Neutrophil (primary cell): ENCODE measurements around the gene LY6G6C.
A peak's percentile ranks its signal among the peaks of the same experiment; 100 is the strongest.

Experiments used
- H3K27ac ChIP-seq: fragments of 200-600 bp; sonication (generic); 2 replicates; pipeline ENCODE4 v1.5.1; 2016; ENCODE audit warnings: mild to moderate bottlenecking, moderate library complexity
- H3K27me3 ChIP-seq: fragments of 200-600 bp; sonication (generic); 2 replicates; pipeline ENCODE4 v1.6.0; 2016; ENCODE audit warnings: mild to moderate bottlenecking
- H3K36me3 ChIP-seq: fragments of 200-600 bp; sonication (generic); 2 replicates; pipeline ENCODE4 v1.5.1; 2017
- H3K4me1 ChIP-seq, 2 experiments: fragments of 200-600 bp in 1 of 2; sonication (generic) in 1 of 2; 1 replicate in 1 of 2; 2 replicates in 1 of 2; pipeline versions ENCODE4 v1.5.1 to v1.6.1; 2013 to 2016; ENCODE audit warnings: low read depth in 1 of 2, low read length in 1 of 2, mild to moderate bottlenecking in 1 of 2, moderate library complexity in 1 of 2; ENCODE audit not compliant: control insufficient read depth in 1 of 2, insufficient read depth in 1 of 2
- H3K4me3 ChIP-seq, 2 experiments: fragments of 200-600 bp in 1 of 2; sonication (generic) in 1 of 2; 1 replicate in 1 of 2; 2 replicates in 1 of 2; pipeline ENCODE4 v1.5.1; 2013 to 2016; ENCODE audit warnings: low read depth in 1 of 2, low read length in 1 of 2, mild to moderate bottlenecking in 1 of 2, moderate library complexity in 1 of 2
- H3K9me3 ChIP-seq: fragments of 200-600 bp; sonication (generic); 2 replicates; pipeline ENCODE4 v1.5.1; 2016
- CTCF ChIP-seq: fragments of 200-600 bp; sonication (generic); IDR thresholded peaks from 2 replicates; pipeline ENCODE4 v1.5.1; 2016; ENCODE audit warnings: antibody characterized with exemption

The LY6G6C gene

GRCh38 chr6:31740397-31741223 lies 19.1 kb upstream of the LY6G6C start:
- H3K36me3 ChIP-seq: no peaks in the 10 kb centered on the region
- peak overlapping the region; percentile 96 for H3K27ac ChIP-seq
- H3K27me3 ChIP-seq: no peaks in the 10 kb centered on the region
- H3K4me3 ChIP-seq: peak overlapping the region; percentile 82 to 88
- peaks cover 44 to 52% of the 10 kb centered on the region in 2 experiments for H3K4me1 ChIP-seq
- no peaks in the 10 kb centered on the region for H3K9me3 ChIP-seq
- no peak for TF ChIP-seq CTCF

GRCh38 chr6:31739639-31740396 lies 18.3 kb upstream of the LY6G6C start, which contains the start of gene MSH5:
Gene MSH5, plus strand, starts transcription at chr6:31740005. Its CDS starts 462 bp downstream, at chr6:31740467.
- Histone ChIP-seq H3K27me3 (no peaks in the 10 kb centered on the region), H3K4me1 (peaks cover 44 to 52% of the 10 kb centered on the region in 2 experiments), H3K27ac (peak within 1 kb of the TSS; percentile 96), H3K4me3 (peak within 1 kb of the TSS; percentile 88 to 98), H3K36me3 (no peaks in the 10 kb centered on the region), H3K9me3 (no peaks in the 10 kb centered on the region)
- no peak for TF ChIP-seq CTCF

DNA sequence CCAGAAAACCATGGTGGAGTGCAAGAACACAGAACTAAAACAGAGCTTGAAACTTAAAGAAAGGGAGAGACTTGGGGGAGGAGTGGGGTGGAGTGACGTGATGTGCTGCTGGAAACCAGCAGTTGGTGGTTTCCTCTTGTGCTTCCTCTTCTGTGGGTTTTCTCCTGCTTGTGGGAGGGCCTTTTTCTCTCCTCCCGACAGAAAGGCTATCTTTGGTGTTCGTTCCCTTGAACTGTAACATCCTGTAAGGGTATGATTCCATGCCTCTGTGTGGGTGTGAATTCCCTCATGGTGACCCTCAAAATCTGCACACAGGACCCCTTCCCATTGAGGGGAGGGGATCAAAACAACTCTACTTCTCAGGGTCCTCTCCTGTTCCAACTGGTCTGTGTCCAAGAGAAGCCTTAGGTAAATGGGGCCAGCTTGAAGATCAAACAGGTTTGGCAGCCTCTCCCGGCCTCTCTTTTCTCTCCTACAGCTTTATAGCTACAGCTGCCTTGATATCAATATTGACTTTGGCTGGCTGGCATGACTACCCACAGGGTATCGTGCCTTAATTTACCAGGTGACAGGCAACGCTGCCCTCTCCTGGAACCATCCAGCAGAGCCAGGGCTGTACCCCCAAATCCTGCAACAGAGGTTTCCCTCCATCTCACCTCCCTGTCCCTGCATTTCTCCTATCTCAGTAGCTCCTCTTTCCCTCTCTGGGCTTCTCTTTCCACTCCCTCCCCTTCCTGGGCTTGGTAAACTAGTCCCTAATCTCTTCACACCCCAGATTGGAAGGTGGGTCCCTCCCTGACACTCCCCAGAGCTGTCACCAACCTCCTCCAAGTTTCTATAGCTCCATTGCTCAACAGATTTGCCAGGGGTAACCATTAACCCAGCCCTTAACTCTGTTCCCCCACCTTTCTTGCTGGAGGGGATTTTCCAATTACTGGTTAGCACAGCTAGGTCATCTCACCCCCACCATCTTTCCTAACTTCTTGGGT lies 16.7 kb upstream of the LY6G6C start:
- no peaks in the 10 kb centered on the region for H3K9me3 ChIP-seq

DNA sequence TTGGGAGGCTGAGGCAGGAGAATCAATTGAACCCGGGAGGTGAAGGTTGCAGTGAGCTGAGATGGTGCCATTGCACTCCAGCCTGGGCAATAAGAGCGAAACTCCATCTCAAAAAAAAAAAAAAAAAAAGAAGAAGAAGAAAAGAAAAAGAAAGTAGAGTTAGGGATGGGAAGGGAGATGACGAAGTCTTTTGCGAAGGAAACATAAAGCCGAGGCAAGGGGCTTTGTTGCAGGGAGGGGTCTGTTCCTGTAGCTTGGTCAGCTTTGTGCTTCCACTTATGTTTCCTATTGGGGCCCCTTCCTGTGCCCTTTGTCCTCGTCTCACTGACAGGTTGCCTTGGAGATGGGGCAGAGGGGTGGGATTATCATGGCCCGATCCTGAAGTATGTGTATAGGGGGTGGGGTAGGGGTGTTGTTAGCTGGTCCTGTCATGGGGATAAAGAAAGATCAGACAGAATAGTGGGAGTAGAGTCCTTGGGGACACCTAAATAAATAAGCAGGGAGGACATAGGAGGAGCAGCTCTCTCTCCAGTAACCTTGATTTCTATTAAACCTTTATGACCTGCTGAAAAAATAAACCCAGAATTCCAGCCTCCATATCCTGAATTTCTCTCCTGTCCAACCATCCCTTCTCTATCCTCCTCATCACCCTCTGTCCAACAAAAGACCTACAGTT lies 15.9 kb upstream of the LY6G6C start:
- Histone ChIP-seq H3K27ac (peak overlapping the region; percentile 96), H3K27me3 (no peaks in the 10 kb centered on the region), H3K36me3 (peaks cover 19% of the 10 kb centered on the region), H3K4me1 (peaks cover 65 to 72% of the 10 kb centered on the region in 2 experiments), H3K4me3 (peak overlapping the region; percentile 88 to 98), H3K9me3 (no peaks in the 10 kb centered on the region)
- no peak for TF ChIP-seq CTCF

More for the DNA sequence above, 16.7 kb upstream of the LY6G6C start:
- peaks cover 11% of the 10 kb centered on the region for H3K36me3 ChIP-seq
- H3K4me1 ChIP-seq: peaks cover 57 to 65% of the 10 kb centered on the region in 2 experiments
- peak overlapping the region; percentile 96 for H3K27ac ChIP-seq
- no peak for TF ChIP-seq CTCF
- H3K27me3 ChIP-seq: no peaks in the 10 kb centered on the region
- H3K4me3 ChIP-seq: peak overlapping the region; percentile 88 to 98
